ENCODE results near the gene NUDT13. TPM values are rescaled to one million over a fixed set of nuclear protein-coding genes. Genes with fewer than 3 reads are reported as not detected.
"Not testable (repeated sequence)": the region's sequence is repeated elsewhere in the genome, so short reads cannot be mapped to it uniquely, and the experiment has no call there.

The NUDT13 gene
- total RNA-seq, 1 donor from 2014 or later: 2.7 TPM

GRCh38 chr10:73099141-73099540 lies 11.1 kb upstream of the NUDT13 start:
- DNase-seq (ENCODE audit: low spot score): no peak

DNA sequence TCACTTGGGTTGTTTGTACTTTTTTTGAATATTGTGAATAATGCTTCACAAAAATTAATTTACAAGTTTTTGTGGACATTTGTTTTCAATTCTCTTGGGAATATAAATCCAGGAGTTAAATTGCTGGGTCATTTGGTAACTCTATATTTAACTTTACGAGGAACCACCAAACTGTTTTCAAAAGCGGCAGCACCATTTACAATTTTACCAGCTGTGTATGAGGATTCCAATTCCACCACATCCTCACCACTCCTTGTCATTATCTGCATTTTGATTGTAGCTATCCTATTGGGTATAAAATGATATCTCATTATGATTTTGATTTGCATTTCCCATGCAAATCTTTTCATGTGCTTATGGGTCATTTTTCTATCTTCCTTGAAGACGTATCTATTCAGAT lies 4.0 kb upstream of the NUDT13 start:
- DNase-seq (ENCODE audit: low spot score): no peak

DNA sequence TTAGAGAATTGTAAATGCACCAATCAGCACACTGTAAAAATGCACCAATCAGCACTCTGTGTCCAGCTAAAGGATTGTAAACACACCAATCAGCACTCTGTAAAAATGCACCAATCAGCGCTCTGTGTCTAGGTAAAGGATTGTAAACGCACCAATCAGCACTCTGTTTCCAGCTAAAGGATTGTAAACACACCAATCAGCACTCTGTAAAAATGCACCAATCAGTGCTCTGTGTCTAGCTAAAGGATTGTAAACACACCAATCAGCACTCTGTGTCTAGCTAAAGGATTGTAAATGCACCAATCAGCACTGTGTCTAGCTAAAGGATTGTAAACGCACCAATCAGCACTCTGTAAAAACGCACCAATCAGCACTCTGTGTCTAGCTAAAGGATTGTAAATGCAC lies 1.0 kb upstream of the NUDT13 start:
- not testable (repeated sequence) for DNase-seq (ENCODE audit: low spot score)

- not testable (repeated sequence) for DNase-seq (ENCODE audit: low spot score)
Measured at GRCh38 chr10:73112032-73112431, 1.8 kb downstream of the NUDT13 start.

GRCh38 chr10:73113551-73113950 lies 3.3 kb downstream of the NUDT13 start:
- DNase-seq (ENCODE audit: low spot score): no peak

- DNase-seq (ENCODE audit: low spot score): no peak
Measured at GRCh38 chr10:73116017-73116416, 5.8 kb downstream of the NUDT13 start.

DNA sequence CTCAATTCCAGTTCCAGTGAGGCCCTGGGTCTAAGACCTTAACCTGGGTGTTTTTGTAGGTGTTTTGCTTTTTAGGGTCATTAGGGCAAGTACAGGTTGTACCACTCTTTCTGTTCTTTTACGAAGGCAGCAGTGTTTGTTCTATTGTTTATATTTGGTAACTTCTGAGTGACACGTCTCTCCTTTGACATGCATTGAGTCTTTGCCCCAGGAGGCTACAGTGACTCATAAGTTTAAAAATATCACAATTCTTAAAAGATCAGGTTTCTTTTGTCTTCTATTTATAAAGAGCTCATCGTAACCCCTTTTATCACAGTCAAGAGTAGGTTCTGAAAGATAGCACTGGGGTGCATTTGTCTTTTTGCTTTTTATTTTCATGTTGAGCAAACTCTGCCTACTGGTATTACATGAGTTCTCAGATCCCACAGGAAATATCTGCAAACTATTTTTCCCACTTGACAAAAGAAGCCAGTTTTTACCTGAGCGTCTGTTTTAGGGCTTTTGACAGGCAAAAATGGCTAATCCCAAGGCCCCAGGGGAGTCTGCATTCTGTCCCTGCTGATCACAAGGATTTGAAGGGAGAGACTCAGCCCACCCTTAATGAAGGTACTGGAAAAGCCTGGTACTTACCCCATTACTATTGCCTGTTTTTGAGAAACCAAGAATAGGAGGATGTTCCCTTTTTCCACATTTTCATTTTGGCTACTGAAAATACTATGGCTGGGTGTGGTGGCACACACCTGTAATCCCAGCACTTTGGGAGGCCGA lies 7.9 kb downstream of the NUDT13 start:
- no peak for DNase-seq (ENCODE audit: low spot score)

DNA sequence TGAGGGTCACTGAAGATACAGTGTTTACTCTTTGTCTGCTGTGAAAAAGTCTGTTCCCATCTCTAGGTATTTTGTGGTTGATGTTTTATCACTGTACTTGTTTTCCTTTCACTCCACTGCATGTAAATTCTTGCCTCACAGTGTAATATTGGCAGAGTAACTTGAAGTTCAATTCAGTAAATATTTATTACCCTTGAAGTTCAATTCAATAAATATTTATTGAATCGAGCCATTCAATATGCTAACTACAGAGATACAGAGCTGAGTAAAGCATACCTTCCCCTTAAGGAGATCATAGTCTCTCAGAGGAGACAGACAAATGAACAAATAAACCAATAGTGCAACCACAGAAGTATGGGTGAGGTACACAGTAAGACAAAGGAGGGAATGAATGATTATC lies 9.2 kb downstream of the NUDT13 start:
- no peak for DNase-seq (ENCODE audit: low spot score)

DNA sequence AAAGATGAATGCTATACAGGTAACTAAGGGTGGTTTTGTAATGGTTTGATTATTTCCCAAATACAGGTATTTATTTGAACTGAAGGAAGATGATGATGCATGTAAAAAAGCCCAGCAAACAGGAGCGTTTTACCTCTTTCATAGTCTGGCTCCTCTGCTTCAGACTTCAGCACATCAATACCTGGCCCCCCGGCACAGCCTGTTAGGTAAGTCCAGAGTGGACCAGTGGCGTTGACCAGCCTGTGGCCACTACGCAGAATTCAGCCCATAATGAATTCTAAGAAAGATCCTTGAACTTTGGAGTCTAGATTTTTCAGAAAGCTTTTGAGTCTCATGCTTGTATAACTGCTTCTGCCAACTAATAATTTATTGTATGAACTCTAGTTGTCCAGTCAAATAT lies 9.7 kb downstream of the NUDT13 start:
- DNase-seq (ENCODE audit: low spot score): no peak

DNA sequence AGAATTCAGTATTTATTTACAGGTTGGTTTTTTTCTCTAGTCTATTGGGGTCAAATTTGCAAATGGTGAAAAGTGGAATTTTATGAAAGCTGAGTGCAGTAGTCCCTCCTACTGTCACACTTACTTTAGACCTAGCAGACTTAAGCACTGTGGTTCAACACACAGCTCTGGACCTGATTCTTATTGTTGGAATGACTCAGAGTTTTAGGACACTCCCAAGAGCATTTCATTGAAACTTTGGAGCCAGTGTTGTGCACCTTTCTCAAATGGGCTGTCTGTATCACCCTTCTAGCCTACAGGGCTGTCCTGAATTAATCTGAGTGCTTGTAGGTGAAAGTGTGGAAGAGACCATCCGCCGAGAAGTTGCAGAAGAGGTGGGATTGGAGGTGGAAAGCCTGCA lies 16.1 kb downstream of the NUDT13 start:
- DNase-seq (ENCODE audit: low spot score): no peak

DNA sequence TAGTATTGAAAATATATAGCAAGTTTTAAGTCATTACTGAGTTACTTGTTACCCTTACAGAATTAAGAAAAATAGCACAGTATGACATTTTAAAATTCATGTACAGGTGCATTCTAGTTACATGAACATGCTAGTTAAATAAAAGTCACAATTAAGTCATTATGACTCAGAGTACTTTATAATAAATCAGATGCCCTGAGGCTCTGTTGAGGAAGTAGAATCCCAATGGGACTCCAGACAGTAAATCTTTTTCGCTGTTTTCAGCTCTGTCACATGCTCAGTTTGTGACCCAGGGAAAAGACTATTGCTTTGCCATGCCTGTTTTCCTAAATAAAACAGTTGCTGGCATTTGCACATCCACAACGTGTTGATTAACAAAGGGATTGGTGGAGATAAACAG lies 21.0 kb downstream of the NUDT13 start:
- DNase-seq (ENCODE audit: low spot score): no peak

DNA sequence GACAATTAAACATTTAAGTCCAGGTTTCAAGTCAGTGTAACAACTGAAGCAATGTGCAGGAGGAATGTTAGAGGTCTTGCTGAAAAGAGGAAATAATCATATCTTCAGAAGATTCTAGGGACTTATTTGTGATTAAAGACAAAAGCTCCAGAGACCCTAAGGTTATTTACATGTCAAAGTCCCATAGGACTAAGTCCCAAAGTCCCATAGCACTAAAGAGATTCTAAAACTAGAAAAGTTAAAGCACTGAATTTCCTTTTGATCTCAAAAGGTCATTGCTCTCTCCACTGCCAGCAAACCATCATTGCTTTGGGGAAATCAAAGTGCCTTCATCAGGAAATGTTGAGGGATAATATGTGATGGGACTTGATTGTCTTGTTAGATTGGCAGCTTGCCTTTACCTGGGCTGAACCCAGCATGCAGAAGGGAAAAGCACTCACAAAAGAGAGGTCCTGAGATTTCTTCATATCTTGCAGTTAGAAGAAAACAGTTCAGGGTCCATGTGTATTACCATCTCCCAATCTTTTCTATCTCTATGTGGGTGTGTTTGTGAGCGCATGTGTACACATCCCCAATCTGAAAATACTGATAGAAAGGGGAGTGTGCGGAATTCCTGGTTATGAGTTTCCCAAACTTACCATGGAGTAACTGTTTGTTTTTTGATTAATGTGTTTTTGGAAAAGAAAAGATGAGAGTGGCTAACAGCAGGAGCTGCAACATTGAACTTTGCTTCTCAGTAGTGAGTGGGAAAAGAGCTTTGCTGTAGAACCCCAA lies 21.8 kb downstream of the NUDT13 start:
- no peak for DNase-seq (ENCODE audit: low spot score)

GRCh38 chr10:73134727-73135126 lies 24.5 kb downstream of the NUDT13 start:
- no peak for DNase-seq (ENCODE audit: low spot score)

DNA sequence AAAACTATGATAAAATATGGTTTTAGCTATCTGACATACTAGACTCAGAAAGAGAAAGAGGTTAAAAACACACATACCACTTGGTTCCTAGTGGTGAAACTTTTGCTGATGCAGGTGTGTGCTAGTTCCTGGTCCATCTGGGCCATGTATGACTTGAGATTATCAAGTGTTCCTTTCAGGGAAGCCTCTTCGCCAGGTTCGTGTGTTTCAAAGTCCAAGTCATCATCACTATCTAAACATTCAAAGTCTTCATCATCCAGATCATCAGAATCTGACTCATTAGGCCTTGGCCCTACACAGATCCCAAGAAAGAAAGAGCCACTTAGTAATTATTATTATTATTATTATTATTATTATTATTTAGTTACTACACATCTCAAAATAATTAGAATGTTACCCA lies 26.4 kb downstream of the NUDT13 start:
- DNase-seq (ENCODE audit: low spot score): peak; percentile 13

- DNase-seq (ENCODE audit: low spot score): no peak
Measured at GRCh38 chr10:73139251-73139650, 29.0 kb downstream of the NUDT13 start.

GRCh38 chr10:73141603-73142002 lies 31.3 kb downstream of the NUDT13 start:
- DNase-seq (ENCODE audit: low spot score): no peak

DNA sequence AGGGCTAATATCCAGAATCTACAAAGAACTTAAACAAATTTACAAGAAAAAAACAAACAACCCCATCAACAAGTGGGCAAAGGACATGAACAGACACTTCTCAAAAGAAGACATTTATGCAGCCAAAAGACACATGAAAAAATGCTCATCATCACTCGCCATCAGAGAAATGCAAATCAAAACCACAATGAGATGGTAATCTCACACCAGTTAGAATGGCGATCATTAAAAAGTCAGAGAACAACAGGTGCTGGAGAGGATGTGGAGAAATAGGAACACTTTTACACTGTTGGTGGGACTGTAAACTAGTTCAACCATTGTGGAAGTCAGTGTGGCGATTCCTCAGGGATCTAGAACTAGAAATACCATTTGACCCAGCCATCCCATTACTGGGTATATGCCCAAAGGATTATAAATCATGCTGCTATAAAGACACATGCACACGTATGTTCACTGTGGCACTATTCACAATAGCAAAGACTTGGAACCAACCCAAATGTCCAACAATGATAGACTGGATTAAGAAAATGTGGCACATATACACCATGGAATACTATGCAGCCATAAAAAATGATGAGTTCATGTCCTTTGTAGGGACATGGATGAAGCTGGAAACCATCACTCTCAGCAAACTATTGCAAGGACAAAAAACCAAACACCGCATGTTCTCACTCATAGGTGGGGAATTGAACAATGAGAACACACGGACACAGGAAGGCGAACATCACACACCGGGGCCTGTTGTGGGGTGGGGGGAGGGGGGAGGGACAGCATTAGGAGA lies 40.6 kb downstream of the NUDT13 start:
- not testable (repeated sequence) for DNase-seq (ENCODE audit: low spot score)

DNA sequence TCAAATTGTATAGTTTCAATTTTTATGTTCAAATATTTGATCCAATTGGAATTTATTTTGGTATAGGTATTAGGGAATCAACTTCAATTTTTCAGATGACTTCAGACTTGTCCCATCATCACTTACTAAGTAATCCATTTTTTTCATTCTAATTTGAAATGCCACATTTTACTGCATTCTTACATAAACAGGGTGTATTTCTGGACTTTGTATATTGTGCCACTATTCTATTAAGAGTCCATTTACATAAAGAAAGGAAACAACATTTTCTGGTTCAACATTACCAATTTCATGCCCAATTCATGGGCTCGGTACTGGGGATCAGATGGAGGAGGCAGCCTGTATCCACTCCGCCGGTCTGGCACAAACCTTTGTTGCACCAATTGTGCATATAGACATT lies 41.8 kb downstream of the NUDT13 start:
- no peak for DNase-seq (ENCODE audit: low spot score)

DNA sequence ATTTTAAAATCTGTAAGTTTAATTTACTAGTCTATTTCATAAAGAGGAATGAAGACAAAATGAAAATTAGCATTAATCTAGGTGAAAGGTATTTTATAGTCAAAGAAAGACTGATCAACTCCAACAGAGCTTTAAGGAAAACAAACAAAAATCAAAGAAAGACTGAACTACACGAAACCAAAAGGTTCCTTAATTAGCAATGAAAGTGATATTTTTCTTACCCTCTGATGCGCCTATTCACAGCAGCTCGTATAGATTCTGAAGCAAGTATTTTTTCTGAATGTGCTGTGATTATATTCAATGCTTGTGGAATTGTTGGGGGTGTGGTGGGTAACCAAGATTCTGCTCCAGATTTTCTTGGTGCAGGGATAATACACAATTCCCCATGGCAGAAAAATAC lies 45.8 kb downstream of the NUDT13 start:
- no peak for DNase-seq (ENCODE audit: low spot score)

DNA sequence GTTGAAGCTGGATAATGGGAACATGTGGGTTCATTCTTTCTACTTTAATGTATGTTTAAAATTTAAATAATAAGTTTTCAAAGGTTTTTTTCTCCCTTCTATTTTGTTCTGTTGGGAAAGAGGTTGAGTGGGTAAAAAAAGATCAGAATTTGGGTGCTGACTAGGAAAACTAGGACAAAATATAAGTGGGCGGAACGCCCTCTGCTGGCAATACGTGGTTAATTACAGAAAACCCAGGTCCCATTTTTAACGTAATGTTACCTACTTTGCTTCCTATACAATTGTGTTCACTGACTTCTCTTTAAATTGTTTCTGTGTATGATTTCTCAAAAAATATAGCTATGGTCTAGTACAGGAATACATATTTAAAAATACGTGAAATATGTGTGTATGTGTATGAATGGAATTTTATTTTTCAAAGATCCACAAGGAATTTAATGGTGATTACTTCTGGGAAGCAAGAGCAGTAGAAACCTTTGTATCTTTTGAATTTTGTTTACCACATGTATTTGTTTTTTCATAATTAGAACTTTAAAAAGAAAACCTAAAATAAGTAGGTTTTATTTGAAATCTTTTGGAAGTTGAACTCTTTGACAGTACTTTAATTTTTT lies 48.9 kb downstream of the NUDT13 start:
- DNase-seq (ENCODE audit: low spot score): peak; percentile 67

GRCh38 chr10:73161079-73161478 lies 50.8 kb downstream of the NUDT13 start:
- no peak for DNase-seq (ENCODE audit: low spot score)

GRCh38 chr10:73161662-73162061 lies 51.4 kb downstream of the NUDT13 start:
- DNase-seq (ENCODE audit: low spot score): no peak

Measured in mucosa of gallbladder (tissue), 1 donor.